ENCODE results near the gene ARHGAP44. TPM values are rescaled to one million over a fixed set of nuclear protein-coding genes. Genes with fewer than 3 reads are reported as not detected.

Gene ARHGAP44
- total RNA-seq, 2 experiments from 2014 or later: 13.7 to 19.9 TPM

- peaks cover 19% of the 10 kb centered on the region for H3K4me1 ChIP-seq (ENCODE audit: insufficient read depth, low read length, poor library complexity, severe bottlenecking)
- H3K9me2 ChIP-seq (ENCODE audit: insufficient read depth, low read length): no peaks in the 10 kb centered on the region
- BruUV-seq (replicated peaks): no TSS peak
- ChIA-PET POLR2A (no interaction called here), CTCF (ENCODE audit: unreplicated experiment) (no interaction called here)
- H2AFZ ChIP-seq (ENCODE audit: low read length): no peak overlapping the region
- intact Hi-C loops (cut with micrococcal nuclease; ENCODE audit: unreplicated experiment): no loop called here
- DNase-seq (ENCODE audit: low spot score): no peak
- no peaks in the 10 kb centered on the region for H4K20me1 ChIP-seq (ENCODE audit: insufficient read depth, low read length)
- no peaks in the 10 kb centered on the region; the same call in 1 of the 2 replicates for H3K36me3 ChIP-seq (ENCODE audit: insufficient read depth, low read length)
- H3K9me3 ChIP-seq (ENCODE audit: low read length): peaks cover 8% of the 10 kb centered on the region; the same call in 1 of the 2 replicates
- H3K27ac ChIP-seq (ENCODE audit: low read depth, low read length, poor library complexity, severe bottlenecking): no peak overlapping the region
- H3K4me2 ChIP-seq (ENCODE audit: low read length): no peak overlapping the region
- H3K79me2 ChIP-seq (ENCODE audit: insufficient read depth, low read depth, low read length): peaks cover 26% of the 10 kb centered on the region; the same call in 1 of the 2 replicates
- TF ChIP-seq EZH2phosphoT487 (IDR thresholded peaks at IDR 0.05; ENCODE audit: borderline replicate concordance, low read depth, low read length) (no peak), CTCF (conservative IDR thresholded peaks at IDR 0.05; ENCODE audit: low read length) (no peak)
- H3K4me3 ChIP-seq (ENCODE audit: low read depth, low read length, poor library complexity, severe bottlenecking): no peak overlapping the region
Measured at GRCh38 chr17:12794919-12795532, 5.7 kb downstream of the ARHGAP44 start.

- intact Hi-C loops (cut with micrococcal nuclease; ENCODE audit: unreplicated experiment): no loop called here
- ChIA-PET CTCF (ENCODE audit: unreplicated experiment) (no interaction called here), POLR2A (interaction anchor here (1.1 to 1.8 kb wide), 2 partner anchors 13 to 15 kb away, joined by 3 to 14 read pairs; no protein-coding TSS in a partner anchor)
- TF ChIP-seq EZH2phosphoT487 (IDR thresholded peaks at IDR 0.05; ENCODE audit: borderline replicate concordance, low read depth, low read length) (no peak), CTCF (conservative IDR thresholded peaks at IDR 0.05; ENCODE audit: low read length) (no peak)
- Histone ChIP-seq H2AFZ (ENCODE audit: low read length) (peak overlapping the region; percentile 16; the same call in 1 of the 2 replicates), H3K27ac (ENCODE audit: low read depth, low read length, poor library complexity, severe bottlenecking) (no peak overlapping the region), H4K20me1 (ENCODE audit: insufficient read depth, low read length) (no peaks in the 10 kb centered on the region), H3K9me3 (ENCODE audit: low read length) (peaks cover 8% of the 10 kb centered on the region; the same call in 1 of the 2 replicates), H3K36me3 (ENCODE audit: insufficient read depth, low read length) (no peaks in the 10 kb centered on the region; the same call in 1 of the 2 replicates), H3K4me3 (ENCODE audit: low read depth, low read length, poor library complexity, severe bottlenecking) (peak overlapping the region; percentile 14), H3K4me1 (ENCODE audit: insufficient read depth, low read length, poor library complexity, severe bottlenecking) (peaks cover 21% of the 10 kb centered on the region), H3K9me2 (ENCODE audit: insufficient read depth, low read length) (no peaks in the 10 kb centered on the region), H3K79me2 (ENCODE audit: insufficient read depth, low read depth, low read length) (peaks cover 22% of the 10 kb centered on the region; the same call in 1 of the 2 replicates), H3K4me2 (ENCODE audit: low read length) (peak overlapping the region; percentile 42)
- no TSS peak for BruUV-seq (replicated peaks)
- DNase-seq (ENCODE audit: low spot score): no peak
Measured at GRCh38 chr17:12800855-12801365, 11.6 kb downstream of the ARHGAP44 start.

DNA sequence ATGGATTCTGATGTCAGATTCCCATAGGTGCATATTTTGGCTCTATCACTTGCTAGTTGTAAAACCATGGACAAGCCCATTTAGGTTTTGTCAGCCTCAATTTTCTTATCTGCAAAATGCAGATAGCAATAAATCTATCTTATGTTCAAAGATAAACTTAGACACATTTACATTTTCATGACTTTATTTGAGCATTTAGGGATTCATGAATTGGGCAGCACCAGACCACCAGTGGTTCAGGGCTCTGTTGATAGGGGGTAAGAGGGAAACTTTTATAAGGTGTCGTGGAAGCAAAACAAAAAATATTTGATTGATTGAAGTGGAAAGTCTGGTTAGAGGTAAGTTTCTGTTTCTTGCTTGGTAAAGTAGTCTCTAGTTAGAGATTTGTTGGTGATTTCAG lies 17.3 kb downstream of the ARHGAP44 start:
- Histone ChIP-seq H2AFZ (ENCODE audit: low read length) (no peak overlapping the region), H3K9me3 (ENCODE audit: low read length) (peaks cover 16% of the 10 kb centered on the region; the same call in 1 of the 2 replicates), H3K36me3 (ENCODE audit: insufficient read depth, low read length) (peaks cover 4% of the 10 kb centered on the region; the same call in 1 of the 2 replicates), H4K20me1 (ENCODE audit: insufficient read depth, low read length) (no peaks in the 10 kb centered on the region), H3K79me2 (ENCODE audit: insufficient read depth, low read depth, low read length) (peaks cover 7% of the 10 kb centered on the region; the same call in 1 of the 2 replicates), H3K4me3 (ENCODE audit: low read depth, low read length, poor library complexity, severe bottlenecking) (no peak overlapping the region), H3K9me2 (ENCODE audit: insufficient read depth, low read length) (no peaks in the 10 kb centered on the region), H3K4me2 (ENCODE audit: low read length) (no peak overlapping the region), H3K4me1 (ENCODE audit: insufficient read depth, low read length, poor library complexity, severe bottlenecking) (peaks cover 5% of the 10 kb centered on the region), H3K27ac (ENCODE audit: low read depth, low read length, poor library complexity, severe bottlenecking) (no peak overlapping the region)
- POLR2A ChIA-PET: interaction anchor here (0.9 kb wide), 1 partner anchor 9 kb away, joined by 3 read pairs; no protein-coding TSS in a partner anchor
- no TSS peak for BruUV-seq (replicated peaks)
- no peak for DNase-seq (ENCODE audit: low spot score)
- TF ChIP-seq EZH2phosphoT487 (IDR thresholded peaks at IDR 0.05; ENCODE audit: borderline replicate concordance, low read depth, low read length) (no peak), CTCF (conservative IDR thresholded peaks at IDR 0.05; ENCODE audit: low read length) (no peak)
- CTCF ChIA-PET (ENCODE audit: unreplicated experiment): no interaction called here
- intact Hi-C loops (cut with micrococcal nuclease; ENCODE audit: unreplicated experiment): no loop called here

Measured in OCI-LY7 (cell line).